Type B pancreatic cell (in vitro differentiated cells): ENCODE data around the gene PURB. TPM values are rescaled to one million over a fixed set of nuclear protein-coding genes. Genes with fewer than 3 reads are reported as not detected.
"Not testable (repeated sequence)": the region's sequence is repeated elsewhere in the genome, so short reads cannot be mapped to it uniquely, and the experiment has no call there.

Source experiments
- DNase-seq: peaks from one replicate; pipeline ENCODE4 v3.0.0; 2021; ENCODE audit warnings: mixed read lengths; ENCODE audit not compliant: unreplicated experiment; ENCODE audit errors: extremely low spot score
- H3K27ac Mint-ChIP-seq: 2 replicates; pipeline ENCODE4 v1.8.0; 2021; ENCODE audit warnings: mild to moderate bottlenecking, mixed read lengths
- H3K27me3 Mint-ChIP-seq: 2 replicates; pipeline ENCODE4 v1.8.0; 2021; ENCODE audit warnings: mixed read lengths
- H3K36me3 Mint-ChIP-seq: 2 replicates; pipeline ENCODE4 v1.8.0; 2021; ENCODE audit warnings: mixed read lengths
- H3K4me1 Mint-ChIP-seq: one replicate; pipeline ENCODE4 v1.8.0; 2021; ENCODE audit warnings: mixed read lengths; ENCODE audit not compliant: unreplicated experiment
- H3K4me3 Mint-ChIP-seq: 2 replicates; pipeline ENCODE4 v1.8.0; 2021; ENCODE audit warnings: mild to moderate bottlenecking, mixed read lengths
- H3K9me3 Mint-ChIP-seq: 2 replicates; pipeline ENCODE4 v1.8.0; 2021; ENCODE audit warnings: mixed read lengths
- CTCF ChIP-seq: fragments of 200-600 bp; sonication (generic); conservative IDR thresholded peaks from 2 replicates; pipeline ENCODE4 v1.5.0; 2021; ENCODE audit warnings: antibody characterized with exemption, mild to moderate bottlenecking
- total RNA-seq: library from RNA; stranded (reverse); gene quantifications from 2 replicates; pipeline ENCODE4 v1.2.1, GENCODE V29; 2021; ENCODE audit warnings: low replicate concordance

Gene PURB
- total RNA-seq, 1 donor from 2014 or later, result 29.0 TPM

- H3K27me3 Mint-ChIP-seq, result no peaks in the 10 kb centered on the region
- no peaks in the 10 kb centered on the region for H3K9me3 Mint-ChIP-seq
- no peak overlapping the region for H3K4me3 Mint-ChIP-seq
- TF ChIP-seq CTCF, result no peak
- peaks cover 16% of the 10 kb centered on the region for H3K36me3 Mint-ChIP-seq
- DNase-seq, result no peak
- peaks cover 18% of the 10 kb centered on the region for H3K4me1 Mint-ChIP-seq
- H3K27ac Mint-ChIP-seq, result no peak overlapping the region
These were observed 8.9 kb downstream of the PURB start for GRCh38 chr7:44876393-44876792.

GRCh38 chr7:44875241-44875640 lies 10.1 kb downstream of the PURB start:
- no peak for TF ChIP-seq CTCF
- H3K27me3 Mint-ChIP-seq, result no peaks in the 10 kb centered on the region
- DNase-seq, result no peak
- peaks cover 11% of the 10 kb centered on the region for H3K36me3 Mint-ChIP-seq
- no peaks in the 10 kb centered on the region for H3K9me3 Mint-ChIP-seq
- no peak overlapping the region for H3K4me3 Mint-ChIP-seq
- H3K4me1 Mint-ChIP-seq, result peaks cover 7% of the 10 kb centered on the region
- no peak overlapping the region for H3K27ac Mint-ChIP-seq

- TF ChIP-seq CTCF, result no peak
- H3K4me1 Mint-ChIP-seq, result no peaks in the 10 kb centered on the region
- peaks cover 6% of the 10 kb centered on the region for H3K36me3 Mint-ChIP-seq
- H3K27ac Mint-ChIP-seq, result peak overlapping the region; percentile 36
- H3K27me3 Mint-ChIP-seq, result no peaks in the 10 kb centered on the region
- no peak overlapping the region for H3K4me3 Mint-ChIP-seq
- no peaks in the 10 kb centered on the region for H3K9me3 Mint-ChIP-seq
- no peak for DNase-seq
These were observed 12.5 kb downstream of the PURB start for GRCh38 chr7:44872787-44873186.

GRCh38 chr7:44871918-44872317 lies 13.4 kb downstream of the PURB start:
- not testable (repeated sequence) for H3K36me3 Mint-ChIP-seq, H3K4me3 Mint-ChIP-seq, H3K4me1 Mint-ChIP-seq, DNase-seq, H3K9me3 Mint-ChIP-seq, H3K27ac Mint-ChIP-seq, H3K27me3 Mint-ChIP-seq

GRCh38 chr7:44870780-44871179 lies 14.6 kb downstream of the PURB start:
- not testable (repeated sequence) for H3K9me3 Mint-ChIP-seq, H3K27ac Mint-ChIP-seq, H3K27me3 Mint-ChIP-seq, H3K36me3 Mint-ChIP-seq, H3K4me3 Mint-ChIP-seq, H3K4me1 Mint-ChIP-seq, DNase-seq

- H3K9me3 Mint-ChIP-seq, H3K36me3 Mint-ChIP-seq, H3K4me3 Mint-ChIP-seq, DNase-seq, H3K4me1 Mint-ChIP-seq, H3K27me3 Mint-ChIP-seq, H3K27ac Mint-ChIP-seq: not testable (repeated sequence)
These were observed 15.0 kb downstream of the PURB start for GRCh38 chr7:44870336-44870735.

GRCh38 chr7:44867073-44867995 lies 18.0 kb downstream of the PURB start:
- Mint-ChIP-seq H3K27ac (peak overlapping the region; percentile 66), H3K27me3 (peaks cover 9% of the 10 kb centered on the region), H3K9me3 (no peaks in the 10 kb centered on the region)

GRCh38 chr7:44861949-44862348 lies 23.4 kb downstream of the PURB start:
- not testable (repeated sequence) for H3K9me3 Mint-ChIP-seq, H3K4me1 Mint-ChIP-seq, H3K27ac Mint-ChIP-seq, H3K27me3 Mint-ChIP-seq, H3K4me3 Mint-ChIP-seq, H3K36me3 Mint-ChIP-seq, DNase-seq

More at GRCh38 chr7:44867073-44867995, 18.0 kb downstream of the PURB start:
- no peak for TF ChIP-seq CTCF
- Mint-ChIP-seq H3K36me3 (no peaks in the 10 kb centered on the region), H3K4me3 (no peak overlapping the region), H3K4me1 (no peaks in the 10 kb centered on the region)
- no peak for DNase-seq
